DMS53 treated with DMSO at 0.1 percent for 48 hours (cell line): Measurements from ENCODE around the gene CARS2.
"Not testable (repeated sequence)": the region's sequence is repeated elsewhere in the genome, so short reads cannot be mapped to it uniquely, and the experiment has no call there.

Source experiments
- DNase-seq: peaks from one replicate; lab custom pipeline; 2025; ENCODE audit not compliant: unreplicated experiment; lab: John Stamatoyannopoulos, UW

CARS2 gene

GRCh38 chr13:110639935-110640334 is 66.0 kb downstream of the CARS2 start:
- DNase-seq, result no peak

- DNase-seq, result no peak
Measured at GRCh38 chr13:110638814-110639806, 66.8 kb downstream of the CARS2 start.

GRCh38 chr13:110638257-110638656 is 67.7 kb downstream of the CARS2 start:
- no peak for DNase-seq

GRCh38 chr13:110637747-110638146 is 68.2 kb downstream of the CARS2 start:
- no peak for DNase-seq

- DNase-seq, result no peak
Measured at GRCh38 chr13:110637275-110637674, 68.6 kb downstream of the CARS2 start.

GRCh38 chr13:110636701-110637201 is 69.2 kb downstream of the CARS2 start:
- no peak for DNase-seq

- no peak for DNase-seq
Measured at GRCh38 chr13:110636053-110636475, 69.9 kb downstream of the CARS2 start.

- no peak for DNase-seq
Measured at GRCh38 chr13:110635405-110636002, 70.4 kb downstream of the CARS2 start.

- DNase-seq, result no peak
Measured at GRCh38 chr13:110634558-110634957, 71.4 kb downstream of the CARS2 start.

GRCh38 chr13:110633776-110634175 is 72.1 kb downstream of the CARS2 start:
- no peak for DNase-seq

GRCh38 chr13:110632255-110632654 is 73.7 kb downstream of the CARS2 start:
- DNase-seq, result not testable (repeated sequence)

- no peak for DNase-seq
Measured at GRCh38 chr13:110630566-110631119, 75.3 kb downstream of the CARS2 start.

GRCh38 chr13:110629735-110630134 is 76.2 kb downstream of the CARS2 start:
- DNase-seq, result no peak

GRCh38 chr13:110628952-110629701 is 76.8 kb downstream of the CARS2 start:
- DNase-seq, result no peak

- no peak for DNase-seq
Measured at GRCh38 chr13:110628477-110628793, 77.5 kb downstream of the CARS2 start.

- no peak for DNase-seq
Measured at GRCh38 chr13:110627761-110628476, 78.0 kb downstream of the CARS2 start.

GRCh38 chr13:110627351-110627750 is 78.6 kb downstream of the CARS2 start:
- no peak for DNase-seq

- no peak for DNase-seq
Measured at GRCh38 chr13:110626521-110626920, 79.4 kb downstream of the CARS2 start.

- DNase-seq, result no peak
Measured at GRCh38 chr13:110625771-110626321, 80.1 kb downstream of the CARS2 start.
